IMR-90 (cell line): ENCODE measurements around the gene RBBP7. TPM values are rescaled to one million over a fixed set of nuclear protein-coding genes. Genes with fewer than 3 reads are reported as not detected.

Experiments
- ATAC-seq: fragments of 200-7000 bp; cut with Tn5 transposase; 2 replicates; pipeline ENCODE4 v1.9.1; 2020; ENCODE audit warnings: low read depth, mild to moderate bottlenecking, moderate library complexity
- BruUV-seq: library from RNA; stranded (reverse); fragments of 400-500 nt; replicated peaks from 2 replicates; lab custom pipeline; 2021; lab: Mats Ljungman, UMichigan
- CTCF ChIA-PET: fragments of 300-600 bp; formaldehyde crosslinking; extraction: SDS; loops from one replicate; lab custom pipeline; 2021; ENCODE audit warnings: antibody characterized with exemption; lab: Yijun Ruan, JAX
- POLR2A ChIA-PET: fragments of 300-600 bp; sonication (Branson Sonifier 250); formaldehyde crosslinking; loops from one replicate; lab custom pipeline; 2022; ENCODE audit warnings: antibody characterized with exemption; ENCODE audit not compliant: unreplicated experiment; lab: Charles Lee
- DNase-seq: peaks from one replicate; pipeline ENCODE4 v3.0.0; 2013
- H2AFZ ChIP-seq: replicated peaks from 2 replicates; pipeline ENCODE3; 2013; ENCODE audit warnings: low read length, mild to moderate bottlenecking; ENCODE audit not compliant: poor library complexity
- H2AK5ac ChIP-seq: 2 replicates; pipeline ENCODE4 v1.6.1; 2013; ENCODE audit warnings: low read depth, low read length, inconsistent platforms
- H2AK9ac ChIP-seq: replicated peaks from 2 replicates; pipeline ENCODE3; 2013; ENCODE audit warnings: mild to moderate bottlenecking, low read depth, low read length, moderate library complexity; ENCODE audit not compliant: poor library complexity
- H2BK120ac ChIP-seq: 2 replicates; pipeline ENCODE4 v1.6.1; 2013; ENCODE audit warnings: low read depth, low read length, inconsistent platforms
- H2BK15ac ChIP-seq: 3 replicates; pipeline ENCODE4 v1.6.1; 2013; ENCODE audit warnings: low read depth, low read length, inconsistent platforms
- H2BK20ac ChIP-seq: 2 replicates; pipeline ENCODE4 v1.6.1; 2013; ENCODE audit warnings: low read depth, mild to moderate bottlenecking, inconsistent platforms, low read length, moderate library complexity
- H2BK5ac ChIP-seq: 2 replicates; pipeline ENCODE4 v1.6.1; 2013; ENCODE audit warnings: mild to moderate bottlenecking, low read depth, low read length, inconsistent platforms; ENCODE audit not compliant: poor library complexity, severe bottlenecking
- H3K14ac ChIP-seq: replicated peaks from 2 replicates; pipeline ENCODE4 v1.6.1; 2013; ENCODE audit warnings: low read depth, low read length, inconsistent platforms
- H3K18ac ChIP-seq: 2 replicates; pipeline ENCODE4 v1.6.1; 2013; ENCODE audit warnings: low read depth, low read length, control low read depth
- H3K23ac ChIP-seq: 2 replicates; pipeline ENCODE4 v1.6.1; 2013; ENCODE audit warnings: low read depth, low read length, inconsistent platforms
- H3K27ac ChIP-seq: 2 replicates; pipeline ENCODE4 v1.5.1; 2013; ENCODE audit warnings: mild to moderate bottlenecking, control low read depth, low read length; ENCODE audit not compliant: insufficient read depth
- H3K27me3 ChIP-seq: 2 replicates; pipeline ENCODE4 v1.6.1; 2013; ENCODE audit warnings: low read length; ENCODE audit not compliant: control insufficient read depth, insufficient read depth
- H3K36me3 ChIP-seq: 2 replicates; pipeline ENCODE4 v1.6.1; 2013; ENCODE audit warnings: low read length, mixed read lengths; ENCODE audit not compliant: control insufficient read depth, insufficient read depth
- H3K4ac ChIP-seq: 2 replicates; pipeline ENCODE4 v1.6.1; 2013; ENCODE audit warnings: low read depth, low read length, inconsistent platforms
- H3K4me1 ChIP-seq: 2 replicates; pipeline ENCODE4 v1.6.1; 2013; ENCODE audit warnings: low read length, mixed read lengths; ENCODE audit not compliant: control insufficient read depth, insufficient read depth
- H3K4me2 ChIP-seq: 2 replicates; pipeline ENCODE4 v1.6.1; 2013; ENCODE audit warnings: low read depth, mild to moderate bottlenecking, control low read depth, low read length, moderate library complexity
- H3K4me3 ChIP-seq: 2 replicates; pipeline ENCODE4 v1.5.1; 2013; ENCODE audit warnings: low read depth, mild to moderate bottlenecking, control low read depth, low read length, moderate library complexity; ENCODE audit not compliant: insufficient read depth
- H3K56ac ChIP-seq: 2 replicates; pipeline ENCODE4 v1.6.1; 2013; ENCODE audit warnings: low read length, inconsistent platforms; ENCODE audit not compliant: insufficient read depth; ENCODE audit errors: extremely low read depth
- H3K79me1 ChIP-seq, 2 experiments: 2 replicates each; pipeline ENCODE4 v1.6.1; 2013; ENCODE audit warnings: low read length in 2 of 2, inconsistent platforms in 1 of 2, low read depth in 1 of 2
- H3K9ac ChIP-seq: 2 replicates; pipeline ENCODE4 v1.6.1; 2013; ENCODE audit warnings: low read depth, low read length, control low read depth
- H3K9me1 ChIP-seq: 2 replicates; pipeline ENCODE4 v1.6.1; 2013; ENCODE audit warnings: low read length, inconsistent platforms; ENCODE audit not compliant: insufficient read depth
- H3K9me3 ChIP-seq: 2 replicates; pipeline ENCODE4 v1.6.1; 2013; ENCODE audit warnings: low read length; ENCODE audit not compliant: control insufficient read depth, insufficient read depth
- H4K20me1 ChIP-seq: 2 replicates; pipeline ENCODE4 v1.6.1; 2013; ENCODE audit warnings: low read length, inconsistent platforms; ENCODE audit not compliant: insufficient read depth
- H4K5ac ChIP-seq: 2 replicates; pipeline ENCODE4 v1.6.1; 2013; ENCODE audit warnings: mild to moderate bottlenecking, low read depth, low read length, control low read depth
- H4K8ac ChIP-seq, 2 experiments: 2 replicates each; pipeline ENCODE4 v1.6.1; 2013; ENCODE audit warnings: low read depth in 2 of 2, low read length in 2 of 2, control low read depth in 1 of 2, inconsistent platforms in 1 of 2
- H4K91ac ChIP-seq: 2 replicates; pipeline ENCODE4 v1.6.1; 2013; ENCODE audit warnings: low read depth, low read length, inconsistent platforms; ENCODE audit not compliant: insufficient read depth
- CTCF ChIP-seq: conservative IDR thresholded peaks from 2 replicates; pipeline ENCODE4 v1.5.1; 2012; ENCODE audit warnings: mild to moderate bottlenecking, low read depth, low read length, improper control_type of control experiment
- RCOR1 ChIP-seq: IDR thresholded peaks from 2 replicates; pipeline ENCODE4 v1.6.1; 2012; ENCODE audit warnings: mild to moderate bottlenecking, low read length, improper control_type of control experiment; ENCODE audit not compliant: insufficient replicate concordance
- WGBS, 2 experiments: methylation state at CpG; one replicate each; pipeline versions ENCODE4 v1.1.5 to v1.1.7; 2013; ENCODE audit warnings: missing lambda C conversion rate in 2 of 2; ENCODE audit not compliant: insufficient read length in 1 of 2; ENCODE audit errors: extremely low coverage in 2 of 2; 5-methylcytosine and 5-hydroxymethylcytosine counted together
- dilution Hi-C: fragments of 300-500 bp; cut with HindIII; formaldehyde crosslinking; loops from one replicate; pipeline ENCODE4 v1.14.3; 2018; ENCODE audit warnings: low sequenced_read_pairs; ENCODE audit not compliant: unreplicated experiment
- in situ Hi-C: fragments of 300-500 bp; cut with MboI; formaldehyde crosslinking; loops from 3 replicates; pipeline ENCODE4 v1.14.3; 2019; ENCODE audit warnings: low sequenced_read_pairs, inconsistent platforms, mixed read lengths
- intact Hi-C: fragments of 100-400 bp; cut with micrococcal nuclease; formaldehyde crosslinking; loops from 2 replicates; pipeline ENCODE4 v1.10.0; 2022
- polyA plus RNA-seq, 3 experiments: library from polyadenylated mRNA; depleted of rRNA; stranded (reverse); fragments of >200 nt; gene quantifications; 2 replicates each; pipeline ENCODE4 v1.2.3, GENCODE V29; 2012; ENCODE audit warnings: low replicate concordance in 1 of 3
- total RNA-seq: library from RNA; depleted of rRNA; stranded (reverse); fragments of >200 nt; gene quantifications from 2 replicates; pipeline ENCODE4 v1.2.3, GENCODE V29; 2012

RBBP7 gene
- total and polyA plus RNA-seq, 2 of the 4 experiments (the other 2 are of a cell fraction): 147 to 149 TPM

- POLR2A ChIA-PET: no interaction called here
- H3K27ac ChIP-seq: no peak overlapping the region
- H3K9ac ChIP-seq: no peak overlapping the region
- H3K9me3 ChIP-seq: no peaks in the 10 kb centered on the region
- 0 out of 2 replicates have a peak overlapping the region, but pooled peaks have one; percentile 53 for H4K5ac ChIP-seq
- ATAC-seq (no peak), DNase-seq (peak; percentile 13)
- intact Hi-C loops: no loop called here
- H2AFZ ChIP-seq: peak overlapping the region; percentile 34
- BruUV-seq: no TSS peak
- 0 out of 4 replicates have a peak overlapping the region, but pooled peaks of 1 of the 2 experiments have one; percentile 19 for H4K8ac ChIP-seq
- no peak overlapping the region for H3K14ac ChIP-seq
- H3K18ac ChIP-seq: no peak overlapping the region
- no peak overlapping the region for H3K4me2 ChIP-seq
- no peak overlapping the region for H2BK5ac ChIP-seq
- H2AK9ac ChIP-seq: no peak overlapping the region
- no peak for TF ChIP-seq RCOR1
- peak; percentile 49 for TF ChIP-seq CTCF
- no peak overlapping the region for H4K91ac ChIP-seq
- CTCF ChIA-PET: no interaction called here
- H4K20me1 ChIP-seq: no peaks in the 10 kb centered on the region
- H3K36me3 ChIP-seq: peaks cover 27% of the 10 kb centered on the region
- H3K4me1 ChIP-seq: peaks cover 16% of the 10 kb centered on the region
- no peak overlapping the region for H2BK20ac ChIP-seq
- H3K9me1 ChIP-seq: peaks cover 5% of the 10 kb centered on the region; the same call in 1 of the 2 replicates
- dilution Hi-C loops: no loop called here
- H3K56ac ChIP-seq: no peak overlapping the region
- no peaks in the 10 kb centered on the region for H3K27me3 ChIP-seq
- 81% methylated on average over 4 of the region's 9 CpGs; no CpG with 5 or more reads in 1 of the 2 experiments for WGBS, 2 experiments
- H3K4ac ChIP-seq: no peak overlapping the region; the same call in 1 of the 2 replicates
- H3K23ac ChIP-seq: no peak overlapping the region
- H3K79me1 ChIP-seq: peaks cover 0 to 7% of the 10 kb centered on the region in 2 experiments; a peak in 1 of 4 replicates
- no peak overlapping the region for H3K4me3 ChIP-seq
- in situ Hi-C loops: loop anchor here (25.0 kb wide), 1 partner anchor 851 kb away; no protein-coding TSS in a partner anchor
- H2BK15ac ChIP-seq: no peak overlapping the region
- no peak overlapping the region for H2BK120ac ChIP-seq
- no peak overlapping the region for H2AK5ac ChIP-seq
Measured at GRCh38 chrX:16836371-16836770, 33.8 kb downstream of the RBBP7 start.
